Stimulated activated CD4-positive, alpha-beta T cell treated with anti-CD3 and anti-CD28 coated beads, Interleukin-15, amount 100 ng/mL, for 1 hour (primary cell): ENCODE measurements around the gene MBP.

Source experiments
- DNase-seq, 2 donors: peaks; one replicate each; pipeline ENCODE4 v3.0.0-alpha.2; 2020; ENCODE audit warnings: low read depth in 1 of 2, low spot score in 1 of 2

MBP gene

GRCh38 chr18:77151033-77151771 lies 18.6 kb upstream of the MBP start:
- DNase-seq = no peak

- no peak for DNase-seq
Observed at GRCh38 chr18:77150588-77150987, 18.0 kb upstream of the MBP start.

- DNase-seq = no peak
Observed at GRCh38 chr18:77148289-77148688, 15.7 kb upstream of the MBP start.

DNA sequence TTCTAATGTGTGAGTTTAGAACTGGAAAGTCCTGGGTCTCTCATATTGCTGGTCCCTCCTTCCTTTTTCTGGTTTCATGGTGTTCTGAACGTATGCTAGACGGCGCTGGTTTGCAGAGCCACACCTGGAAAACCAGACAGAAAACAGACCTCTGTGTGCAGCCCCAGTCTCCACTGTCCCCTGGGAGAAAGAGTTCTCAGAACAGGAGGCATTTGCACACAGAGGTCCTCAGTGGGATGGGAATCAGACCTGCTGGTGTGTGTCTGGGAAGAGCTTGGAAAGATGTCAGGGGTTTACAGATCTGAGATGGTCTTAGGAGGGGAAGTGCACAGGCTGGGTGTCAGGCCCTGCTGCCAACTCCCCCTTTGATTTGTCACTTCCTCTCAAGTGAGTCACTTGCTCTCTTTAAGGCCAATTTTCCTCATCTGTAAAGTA lies 14.9 kb upstream of the MBP start:
- DNase-seq = no peak

DNA sequence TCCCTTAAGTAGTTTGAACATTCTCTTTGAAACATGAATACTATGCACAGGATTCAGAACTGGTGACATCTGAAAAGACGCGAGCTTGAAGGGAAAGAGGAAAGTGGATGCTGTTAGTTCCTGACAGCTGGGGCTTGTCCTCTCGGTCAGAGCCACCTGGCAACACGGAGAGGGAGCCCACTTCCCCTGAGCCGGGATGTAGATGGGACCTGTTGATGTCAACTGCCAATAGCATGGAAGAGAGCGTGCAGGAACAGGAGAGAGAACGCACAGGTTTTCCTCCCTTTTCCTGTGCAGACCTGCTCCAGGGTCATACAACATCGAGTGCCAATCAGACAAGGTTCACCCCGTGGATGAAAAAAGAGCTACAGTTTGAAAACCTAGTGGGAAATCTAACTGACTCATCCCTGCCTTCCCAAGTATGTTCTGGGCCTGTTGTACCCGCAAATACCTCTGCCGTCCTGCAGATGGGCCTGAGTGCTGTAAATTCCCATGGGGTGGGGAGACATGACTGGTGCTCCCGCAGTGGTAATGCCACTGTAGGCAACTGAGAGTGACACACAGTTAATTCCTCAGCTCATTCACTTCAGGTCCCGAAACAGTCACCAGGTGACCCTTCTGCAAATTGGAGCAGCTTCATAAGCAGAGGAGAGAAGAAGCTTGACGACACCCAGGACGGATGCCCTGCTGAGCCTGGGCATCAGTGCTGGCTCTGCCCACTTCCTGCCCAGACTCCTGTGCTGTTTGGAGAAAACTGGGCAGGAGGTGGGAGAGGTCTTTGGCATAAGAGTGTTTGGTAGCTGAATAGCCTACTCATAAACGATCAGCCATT lies 13.9 kb upstream of the MBP start:
- no peak for DNase-seq

DNA sequence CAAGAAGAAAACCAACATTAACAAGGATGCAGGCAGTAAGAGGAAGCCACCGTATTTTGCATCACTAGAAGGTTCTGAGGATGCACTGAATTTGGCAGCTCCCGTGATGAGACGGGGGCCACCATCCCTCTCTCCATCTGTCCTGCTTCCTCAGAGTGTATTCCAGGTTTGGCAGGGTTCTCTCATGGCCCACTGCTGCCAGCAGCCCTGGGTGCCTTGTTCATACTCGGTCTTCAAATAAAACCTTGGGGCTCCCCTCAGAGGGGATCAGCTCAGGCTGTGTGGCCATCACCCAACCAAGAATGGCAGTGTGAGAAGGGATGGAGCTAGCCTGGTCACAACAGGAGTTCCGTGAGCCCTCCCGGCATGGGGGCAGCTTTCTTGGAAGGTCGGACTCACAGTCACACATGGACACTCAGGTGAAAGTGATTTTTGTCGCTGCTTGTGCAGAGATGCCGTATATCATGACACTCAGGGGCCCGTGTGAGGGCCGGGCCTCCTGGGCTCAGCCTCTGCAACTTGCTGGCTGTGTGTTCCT lies 12.8 kb upstream of the MBP start:
- no peak for DNase-seq

DNA sequence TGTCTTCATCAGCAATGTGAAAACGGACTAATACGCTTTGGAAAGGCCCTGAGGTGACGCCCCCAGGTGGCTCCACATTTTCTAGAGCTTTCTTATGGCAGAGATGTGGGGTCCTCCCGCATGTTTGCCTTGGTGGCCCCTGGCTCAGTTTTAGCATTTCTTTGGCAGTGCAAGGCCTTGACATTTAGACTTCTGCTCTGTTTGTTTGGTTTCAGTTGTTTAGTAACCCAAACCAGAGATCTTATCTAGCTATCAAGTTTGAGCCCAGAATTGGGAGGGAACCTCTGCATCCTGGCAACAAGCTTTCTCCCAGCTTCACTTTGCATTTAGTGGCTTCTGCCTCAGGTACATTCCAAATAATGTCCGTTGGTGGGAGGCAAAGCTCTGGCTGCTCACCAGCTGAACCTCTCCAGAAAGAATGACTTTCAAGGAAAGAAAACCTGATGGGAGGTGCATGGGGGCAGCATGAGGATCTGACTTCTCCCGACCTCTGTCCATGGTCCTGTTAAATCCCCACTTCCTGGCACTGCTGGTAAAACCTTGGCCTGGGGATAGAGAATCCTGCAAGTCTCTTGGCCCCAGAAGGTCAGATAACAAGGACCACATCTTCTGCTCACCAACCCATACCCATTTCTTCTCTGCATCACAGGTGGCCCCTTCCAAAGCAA lies 12.0 kb upstream of the MBP start:
- DNase-seq = no peak

DNA sequence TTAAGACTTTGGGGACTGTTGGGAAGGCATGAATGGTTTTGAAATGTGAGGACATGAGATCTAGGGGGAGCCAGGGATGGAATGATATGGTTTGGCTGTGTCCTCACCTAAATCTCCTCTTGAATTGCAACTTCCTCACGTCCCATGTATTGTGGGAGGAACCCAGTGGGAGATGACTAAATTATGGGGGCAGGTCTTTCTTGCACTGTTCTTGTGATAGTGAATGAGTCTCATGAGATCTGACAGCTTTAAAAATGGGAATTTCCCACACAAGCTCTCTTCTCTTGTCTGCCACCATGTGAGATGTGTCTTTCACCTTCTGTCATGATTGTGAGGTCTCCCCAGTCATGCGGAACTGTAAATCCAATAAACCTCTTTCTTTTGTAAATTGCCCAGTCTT lies 11.5 kb upstream of the MBP start:
- no peak for DNase-seq

DNA sequence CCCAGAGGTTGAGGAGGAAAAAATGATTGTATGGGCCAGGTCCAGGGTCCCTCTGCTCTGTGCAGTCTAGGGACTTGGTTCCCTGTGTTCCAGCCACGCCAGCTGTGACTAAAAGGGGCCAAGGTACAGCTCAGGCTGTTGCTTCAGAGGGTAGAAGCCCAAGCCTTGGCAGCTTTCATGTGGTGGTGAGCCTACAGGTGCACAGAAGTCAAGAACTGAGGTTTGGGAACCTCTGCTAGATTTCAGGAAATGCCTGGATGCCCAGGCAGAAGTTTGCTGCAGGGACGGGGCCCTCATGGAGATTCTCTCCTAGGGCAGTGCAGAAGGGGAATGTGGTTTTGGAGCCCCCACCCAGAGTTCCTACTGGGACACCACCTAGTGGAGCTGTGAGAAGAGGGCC lies 10.6 kb upstream of the MBP start:
- DNase-seq = no peak

GRCh38 chr18:77141401-77142118 lies 9.0 kb upstream of the MBP start:
- DNase-seq = no peak

DNA sequence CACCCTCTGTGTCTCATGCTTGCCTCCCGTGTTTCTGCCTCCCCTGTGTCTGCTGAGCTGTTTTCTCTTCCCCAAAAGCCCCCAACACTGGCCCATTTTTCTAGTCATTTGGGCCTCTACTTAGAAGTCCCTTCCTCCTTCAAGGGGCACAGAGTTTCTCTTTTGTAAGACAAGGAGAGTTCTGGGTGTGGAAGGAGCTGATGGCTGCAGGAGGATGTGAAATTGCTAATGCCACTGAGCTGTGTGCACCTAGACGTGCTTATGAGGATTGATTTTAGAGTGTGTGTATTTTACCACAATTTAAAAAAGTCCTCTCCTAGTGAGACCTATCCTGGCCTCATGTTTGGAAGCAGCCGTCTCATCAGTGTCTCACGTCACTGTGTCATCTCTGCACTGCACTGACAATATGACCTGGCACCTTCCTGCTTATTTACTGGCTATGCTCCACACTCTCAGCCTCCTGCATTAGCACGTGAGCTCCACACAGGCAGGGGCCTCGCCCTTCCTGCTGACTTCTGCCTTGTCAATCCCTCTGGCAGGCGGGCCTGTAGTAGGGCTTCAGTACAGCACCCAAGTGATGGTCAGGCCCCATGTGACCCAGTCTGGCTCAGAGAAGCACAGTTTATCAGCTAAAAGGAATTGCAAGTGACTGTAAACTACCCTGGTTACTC lies 8.0 kb upstream of the MBP start:
- DNase-seq = no peak

DNA sequence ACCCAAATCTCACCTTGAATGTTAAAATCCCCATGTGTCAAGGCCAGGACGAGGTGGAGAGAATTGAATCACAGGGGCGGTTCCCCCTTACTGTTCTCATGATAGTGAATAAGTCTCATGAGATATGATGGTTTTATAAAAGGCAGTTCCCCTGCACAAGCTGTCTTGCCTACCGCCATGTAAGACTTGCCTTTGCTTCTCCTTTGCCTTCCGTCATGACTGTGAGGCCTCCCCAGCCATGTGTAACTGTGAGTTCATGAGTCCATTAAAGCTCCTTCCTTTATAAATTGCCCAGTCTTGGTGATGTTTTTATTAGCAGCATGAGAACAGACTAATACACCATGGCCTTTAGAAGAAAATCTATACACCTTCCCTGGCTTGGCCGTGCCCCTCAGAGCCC lies 7.4 kb upstream of the MBP start:
- no peak for DNase-seq

- DNase-seq = no peak
Observed at GRCh38 chr18:77139619-77140018, 7.0 kb upstream of the MBP start.

DNA sequence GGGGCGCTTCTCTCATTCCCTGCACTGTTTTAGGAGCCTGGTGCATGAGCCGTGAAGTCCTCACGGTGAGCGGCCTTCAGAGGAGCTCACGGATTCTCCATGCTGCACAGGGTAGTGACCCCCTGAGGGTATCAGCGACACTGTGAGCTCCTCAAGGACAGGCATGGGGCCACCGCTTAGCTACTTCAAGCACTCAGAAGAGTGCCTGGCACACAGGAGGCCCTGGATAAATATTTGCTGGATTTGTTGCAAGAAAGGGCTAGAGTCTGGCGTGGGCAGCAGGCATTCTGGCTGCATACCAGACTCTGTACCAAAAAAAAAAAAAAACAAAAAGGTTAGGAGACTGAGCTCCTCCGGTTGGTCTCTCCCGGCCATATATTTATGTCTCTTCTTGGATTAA lies 5.7 kb upstream of the MBP start:
- no peak for DNase-seq

DNA sequence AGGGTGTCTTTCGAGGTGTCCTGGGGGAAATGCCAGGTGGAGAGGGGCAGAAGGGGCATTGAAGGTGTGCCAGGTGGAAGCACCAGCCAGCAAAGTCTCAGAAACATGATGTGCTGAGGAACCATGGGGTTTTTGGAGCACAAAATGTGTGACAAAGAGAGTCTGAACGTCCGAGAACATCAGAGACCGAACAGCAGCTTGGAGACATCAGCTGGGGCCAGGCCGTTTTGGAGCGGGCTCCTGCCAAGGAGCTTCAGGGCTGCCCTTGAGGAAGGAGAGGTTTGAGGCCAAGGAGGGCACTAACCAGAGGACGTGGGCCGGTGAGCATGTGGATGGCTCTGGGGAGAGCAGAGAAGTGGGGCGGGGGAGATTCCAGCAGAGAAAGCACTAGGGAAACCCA lies 5.3 kb upstream of the MBP start:
- DNase-seq = no peak

- DNase-seq = no peak
Observed at GRCh38 chr18:77136871-77137665, 4.5 kb upstream of the MBP start.

- no peak for DNase-seq
Observed at GRCh38 chr18:77136076-77136718, 3.6 kb upstream of the MBP start.

DNA sequence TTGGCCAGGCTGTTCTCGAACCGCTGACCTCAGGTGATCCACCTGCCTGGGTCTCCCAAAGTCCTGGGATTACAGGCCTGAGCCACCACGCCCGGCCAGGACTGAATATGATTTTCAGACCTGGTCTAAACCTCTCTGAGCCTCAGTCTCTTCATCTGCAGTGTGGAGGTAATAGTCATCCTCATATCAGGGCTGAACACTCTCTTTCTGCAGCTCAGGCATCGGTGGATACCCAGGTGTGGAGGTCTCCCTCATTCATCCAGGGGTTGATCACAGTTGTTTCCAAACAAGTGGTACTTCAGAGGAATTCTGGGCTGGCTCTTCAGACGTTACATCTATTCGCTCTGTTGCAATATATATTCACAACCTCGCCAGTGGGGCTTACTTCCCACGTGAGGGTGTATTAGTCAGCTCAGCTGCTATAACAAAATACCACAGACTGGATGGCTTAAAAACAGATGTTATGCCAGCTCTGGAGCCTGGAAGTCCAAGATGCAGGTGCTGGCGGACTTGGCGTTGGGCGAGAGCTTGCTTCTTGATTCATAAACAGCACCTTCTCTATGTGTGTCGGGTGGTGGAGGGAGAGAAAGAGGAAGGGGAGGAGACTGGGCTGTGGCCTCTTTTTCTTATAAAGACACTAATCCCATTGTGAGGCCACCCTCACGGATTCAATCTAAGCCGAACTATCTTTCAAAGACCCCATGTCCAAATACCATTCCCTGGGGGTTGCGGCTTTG lies 2.9 kb upstream of the MBP start:
- DNase-seq = no peak

DNA sequence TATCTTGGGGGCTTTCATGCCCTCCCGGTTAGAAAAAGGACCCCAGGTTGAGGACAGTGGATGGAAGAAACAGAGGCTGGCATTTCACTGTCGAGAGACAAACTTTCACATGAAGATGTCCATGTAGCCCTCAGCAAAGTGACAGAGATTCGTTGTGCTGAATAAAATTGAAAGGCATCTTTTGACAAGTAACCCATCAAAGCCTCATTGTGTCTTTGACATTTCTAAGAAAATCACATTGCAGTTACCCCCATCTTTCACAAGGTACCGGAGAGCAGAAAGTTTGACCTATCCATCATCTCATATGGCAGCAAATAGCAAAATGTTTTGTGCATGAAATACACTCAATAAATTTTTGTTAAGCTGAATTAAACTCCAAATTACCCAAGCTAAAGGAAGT lies 2.0 kb upstream of the MBP start:
- DNase-seq = no peak
